IgD-negative memory B cell (primary cell): ENCODE measurements around the gene TBC1D20. TPM values are rescaled to one million over a fixed set of nuclear protein-coding genes. Genes with fewer than 3 reads are reported as not detected.

Source experiments
- H3K27ac Mint-ChIP-seq, 3 donors: one replicate each; pipeline ENCODE4 v1.8.0; 2020 to 2022; ENCODE audit warnings: mild to moderate bottlenecking in 3 of 3, mixed read lengths in 3 of 3, moderate library complexity in 1 of 3
- H3K27me3 Mint-ChIP-seq: one replicate; pipeline ENCODE4 v1.8.0; 2021; ENCODE audit warnings: mixed read lengths
- H3K36me3 Mint-ChIP-seq: one replicate; pipeline ENCODE4 v1.8.0; 2020; ENCODE audit warnings: mild to moderate bottlenecking, mixed read lengths
- H3K4me1 Mint-ChIP-seq, 3 donors: one replicate each; pipeline ENCODE4 v1.8.0; 2020 to 2022; ENCODE audit warnings: mixed read lengths in 3 of 3, mild to moderate bottlenecking in 1 of 3
- H3K4me3 Mint-ChIP-seq, 4 donors: one replicate each; pipeline ENCODE4 v1.8.0; 2020 to 2022; ENCODE audit warnings: mild to moderate bottlenecking in 4 of 4, mixed read lengths in 4 of 4, moderate library complexity in 3 of 4
- H3K9me3 Mint-ChIP-seq, 3 donors: one replicate each; pipeline ENCODE4 v1.8.0; 2020 to 2021; ENCODE audit warnings: mixed read lengths in 3 of 3, mild to moderate bottlenecking in 1 of 3
- polyA plus RNA-seq: library from polyadenylated mRNA; unstranded; fragments of 300-500 nt; fragmentation: Illumina TruSeq; gene quantifications from one replicate; pipeline ENCODE4 v1.2.3, GENCODE V29; 2021

Gene TBC1D20
- polyA plus RNA-seq, 1 donor from 2014 or later = 19.0 TPM

DNA sequence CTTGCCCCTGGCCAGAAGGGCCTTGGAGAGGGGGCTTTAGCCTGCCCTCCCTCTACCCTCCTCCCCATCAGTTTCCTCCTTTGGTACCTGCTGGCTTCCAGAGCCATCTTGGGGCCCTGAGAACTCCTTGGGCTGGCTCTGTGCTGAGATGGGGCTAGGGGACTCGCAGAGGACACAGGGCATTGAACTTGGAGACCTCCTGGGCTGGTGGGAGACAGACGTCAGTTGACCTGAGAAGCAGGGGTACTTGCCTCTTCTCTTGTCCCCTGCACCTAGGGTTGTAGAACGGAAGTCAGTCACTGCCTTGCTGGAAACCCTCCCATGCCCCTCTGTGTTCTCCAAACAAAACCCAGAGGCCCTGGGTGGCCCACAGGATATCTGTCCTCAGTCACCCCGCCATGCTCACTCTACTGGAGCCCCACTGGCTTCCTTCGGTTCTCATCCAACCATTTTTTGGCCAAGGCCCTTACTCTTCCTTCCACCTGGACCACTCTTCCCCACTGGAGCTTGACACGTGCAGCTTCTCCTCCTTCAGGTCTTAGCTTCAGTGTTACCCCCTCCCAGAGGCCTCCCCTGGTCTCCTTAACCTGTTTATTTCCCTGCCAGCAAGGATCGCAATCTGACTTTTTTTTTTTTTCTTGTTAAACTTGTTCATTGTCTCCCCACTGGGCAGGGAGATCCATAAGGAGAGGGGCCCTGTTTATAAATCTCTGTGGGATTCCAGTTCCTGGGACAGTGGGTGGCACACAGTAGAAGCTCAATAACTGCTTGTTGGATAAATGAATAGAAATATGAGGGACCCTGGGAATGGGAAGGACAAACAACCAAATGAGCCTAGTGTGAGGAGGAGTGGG, 53.3 kb downstream of the TBC1D20 start:
- peaks cover 38 to 47% (median 42%) of the 10 kb centered on the region in 3 donors for H3K4me1 Mint-ChIP-seq
- H3K4me3 Mint-ChIP-seq = peak overlapping the region; percentile 85 to 97 (median 91)
- peak overlapping the region; percentile 85 to 89 (median 87) for H3K27ac Mint-ChIP-seq
- H3K36me3 Mint-ChIP-seq = peaks cover 6% of the 10 kb centered on the region
- no peaks in the 10 kb centered on the region for H3K9me3 Mint-ChIP-seq
- no peaks in the 10 kb centered on the region for H3K27me3 Mint-ChIP-seq

DNA sequence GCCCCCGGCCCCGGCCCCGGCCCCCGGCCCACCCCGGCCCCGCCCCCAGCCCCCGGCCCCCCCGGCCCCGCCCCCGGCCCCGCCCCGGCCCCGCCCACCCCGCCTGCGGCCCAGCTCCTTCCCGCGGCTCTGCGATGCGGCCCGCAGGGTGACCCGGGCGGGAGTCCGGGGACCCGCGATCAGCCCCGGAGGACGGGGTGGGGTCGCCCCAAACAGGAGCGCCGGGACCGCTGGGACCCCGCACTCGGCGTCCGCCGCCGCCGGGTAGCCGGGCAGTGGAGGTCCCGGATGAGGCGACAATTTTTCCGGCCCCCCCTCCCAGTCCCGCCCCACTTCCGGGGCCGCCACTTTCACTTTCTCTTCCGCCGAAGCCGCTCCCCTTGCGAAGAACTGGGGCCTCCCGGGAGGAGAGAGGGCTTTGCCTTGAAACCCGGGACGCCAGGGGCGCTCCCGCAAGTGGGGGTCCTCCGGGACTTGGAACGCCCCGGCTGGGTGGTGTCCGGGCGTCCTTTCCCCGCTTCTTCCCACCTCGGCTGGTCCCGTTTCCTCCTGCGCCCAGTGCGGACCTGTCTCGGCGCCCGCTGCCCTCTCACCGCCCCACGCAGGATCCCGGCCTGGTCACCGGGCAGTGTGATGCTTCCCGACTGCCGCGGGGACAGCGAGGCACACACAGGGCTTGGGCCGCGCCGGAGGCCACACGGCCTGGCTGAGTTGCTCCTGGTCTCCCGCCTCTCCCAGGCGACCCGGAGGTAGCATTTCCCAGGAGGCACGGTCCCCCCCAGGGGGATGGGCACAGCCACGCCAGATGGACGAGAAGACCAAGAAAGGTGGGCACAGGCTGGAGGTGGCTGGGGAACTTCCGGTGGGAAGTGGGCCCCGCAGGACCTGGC, 54.1 kb downstream of the TBC1D20 start, which contains the start of gene RBCK1:
Gene RBCK1, plus strand, starts transcription at position 347 of the 890 bp plus-strand sequence. Its CDS starts 459 bp downstream, at position 806.
- Mint-ChIP-seq H3K27me3 (no peaks in the 10 kb centered on the region), H3K9me3 (peaks cover 0 to 3% (median 0%) of the 10 kb centered on the region in 3 donors), H3K4me1 (peaks cover 34 to 46% (median 38%) of the 10 kb centered on the region in 3 donors), H3K4me3 (peak within 1 kb of the TSS; percentile 91 to 98 (median 94)), H3K27ac (peak within 1 kb of the TSS; percentile 90 to 99 (median 94)), H3K36me3 (peaks cover 6% of the 10 kb centered on the region)

DNA sequence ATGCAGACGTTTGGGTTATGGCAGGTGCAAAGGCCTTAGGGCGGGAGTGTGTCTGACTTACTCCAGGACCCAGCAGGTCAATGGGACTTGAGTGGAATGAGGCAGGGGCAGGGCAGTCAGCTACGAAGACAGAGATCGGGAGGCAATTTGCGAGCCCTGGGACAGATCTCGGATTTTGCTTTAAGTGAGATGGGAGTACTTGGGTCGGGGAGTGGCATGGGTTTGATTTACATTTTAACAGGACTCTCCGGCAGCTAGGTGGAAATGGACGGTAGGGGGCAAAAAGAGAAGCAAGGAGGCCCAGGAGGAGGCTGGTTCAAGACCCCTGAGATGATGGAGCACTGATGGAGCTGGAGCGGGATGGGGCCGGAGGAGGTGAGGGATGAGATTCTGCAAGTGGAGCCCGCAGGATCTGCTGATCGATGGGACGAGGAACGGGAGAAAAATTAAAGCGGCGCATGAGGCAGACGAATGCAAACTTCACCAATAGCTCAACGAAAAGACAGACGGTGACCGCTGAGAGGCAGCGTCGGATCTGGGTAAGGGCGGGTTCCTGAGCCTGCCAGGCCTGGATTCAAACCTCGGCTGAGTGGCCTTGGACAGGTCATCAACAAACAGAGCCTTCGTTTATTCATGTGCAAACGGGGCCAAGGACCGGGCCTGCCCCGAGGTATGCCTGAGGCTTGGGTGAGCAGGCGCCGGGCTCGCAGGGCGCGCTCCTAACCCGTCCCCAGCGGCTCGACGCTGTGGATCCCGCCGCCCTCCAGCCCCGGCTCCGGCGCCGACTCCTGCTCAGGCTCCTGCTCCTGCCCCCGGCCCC, 55.0 kb downstream of the TBC1D20 start:
- no peaks in the 10 kb centered on the region for H3K27me3 Mint-ChIP-seq
- H3K36me3 Mint-ChIP-seq = peaks cover 6% of the 10 kb centered on the region
- peak overlapping the region; percentile 90 to 99 (median 94) for H3K27ac Mint-ChIP-seq
- peaks cover 31 to 51% (median 36%) of the 10 kb centered on the region in 3 donors for H3K4me1 Mint-ChIP-seq
- peak overlapping the region; percentile 91 to 98 (median 93) for H3K4me3 Mint-ChIP-seq
- H3K9me3 Mint-ChIP-seq = peaks cover 0 to 3% (median 0%) of the 10 kb centered on the region in 3 donors

DNA sequence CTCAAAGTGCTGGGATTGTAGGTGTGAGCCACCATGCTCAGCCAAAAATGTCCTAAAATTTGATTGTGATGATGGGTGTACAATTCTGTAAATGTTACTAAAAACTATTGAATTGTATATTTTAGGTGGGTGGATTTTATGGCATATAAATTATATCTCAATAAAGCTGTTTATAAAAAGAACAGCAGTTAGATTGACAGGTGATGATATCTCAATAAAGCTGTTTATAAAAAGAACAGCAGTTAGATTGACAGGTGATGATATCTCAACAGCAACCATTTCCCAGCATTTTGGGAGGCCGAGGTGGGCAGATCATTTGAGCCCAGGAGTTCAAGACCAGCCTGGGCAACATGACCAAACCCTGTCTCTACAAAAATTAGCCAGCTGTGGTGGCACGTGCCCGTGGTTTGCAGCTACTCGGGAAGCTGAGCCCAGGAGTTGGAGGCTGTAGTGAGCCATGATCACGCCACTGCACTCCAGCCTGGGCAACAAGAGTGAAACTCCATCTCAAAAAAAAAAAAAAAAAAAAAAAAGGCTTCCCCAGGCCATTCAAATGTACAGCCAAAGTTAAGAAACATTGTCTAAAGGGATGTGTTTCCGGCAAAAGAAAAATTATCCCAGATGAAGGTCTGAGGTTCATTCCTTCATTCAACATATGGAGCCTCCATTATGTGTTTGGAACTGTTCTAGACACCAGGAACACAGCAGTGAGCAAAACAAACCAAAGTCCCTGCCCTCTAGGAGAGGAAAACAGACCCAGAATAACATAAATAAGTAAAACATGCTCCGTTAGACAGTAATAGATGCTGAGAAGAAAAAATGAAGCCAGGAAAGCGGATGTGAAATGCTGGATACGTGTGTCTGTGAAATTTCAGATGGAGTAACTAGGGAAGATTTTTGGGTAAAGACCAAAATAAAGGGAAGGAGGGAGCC, 55.9 kb downstream of the TBC1D20 start:
- H3K9me3 Mint-ChIP-seq = peaks cover 0 to 3% (median 0%) of the 10 kb centered on the region in 3 donors
- peaks cover 1% of the 10 kb centered on the region for H3K36me3 Mint-ChIP-seq

DNA sequence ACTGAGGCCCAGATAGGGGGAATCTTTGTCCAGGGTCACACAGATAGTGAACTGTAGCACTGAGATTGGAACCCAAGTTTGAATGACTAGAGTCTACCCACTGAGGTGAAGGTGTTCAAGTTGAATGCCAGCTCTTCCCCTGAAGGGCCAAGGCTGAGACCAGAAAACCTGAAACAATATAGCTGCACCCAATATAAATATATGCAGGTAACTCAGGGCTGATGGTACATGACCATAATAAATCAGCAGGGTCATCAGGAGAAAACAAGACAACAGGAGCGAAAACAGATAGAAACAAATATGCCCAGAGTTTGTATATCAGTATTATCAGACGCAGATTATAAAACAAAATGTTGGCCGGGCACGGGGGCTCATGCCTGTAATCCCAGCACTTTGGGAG, 58.2 kb downstream of the TBC1D20 start:
- peaks cover 0 to 3% (median 0%) of the 10 kb centered on the region in 3 donors for H3K9me3 Mint-ChIP-seq
- peaks cover 1% of the 10 kb centered on the region for H3K36me3 Mint-ChIP-seq
- peak overlapping the region in 2 of 3 donors; percentile 40 to 47 for H3K27ac Mint-ChIP-seq
- peaks cover 18 to 32% (median 23%) of the 10 kb centered on the region in 3 donors for H3K4me1 Mint-ChIP-seq
- no peaks in the 10 kb centered on the region for H3K27me3 Mint-ChIP-seq
- peak overlapping the region in 1 of 4 donors; percentile 67 for H3K4me3 Mint-ChIP-seq

More for the DNA sequence above, 55.9 kb downstream of the TBC1D20 start:
- Mint-ChIP-seq H3K4me3 (peak overlapping the region; percentile 91 to 98 (median 93)), H3K27me3 (no peaks in the 10 kb centered on the region), H3K4me1 (peaks cover 35 to 51% (median 39%) of the 10 kb centered on the region in 3 donors), H3K27ac (peak overlapping the region; percentile 90 to 99 (median 94))

DNA sequence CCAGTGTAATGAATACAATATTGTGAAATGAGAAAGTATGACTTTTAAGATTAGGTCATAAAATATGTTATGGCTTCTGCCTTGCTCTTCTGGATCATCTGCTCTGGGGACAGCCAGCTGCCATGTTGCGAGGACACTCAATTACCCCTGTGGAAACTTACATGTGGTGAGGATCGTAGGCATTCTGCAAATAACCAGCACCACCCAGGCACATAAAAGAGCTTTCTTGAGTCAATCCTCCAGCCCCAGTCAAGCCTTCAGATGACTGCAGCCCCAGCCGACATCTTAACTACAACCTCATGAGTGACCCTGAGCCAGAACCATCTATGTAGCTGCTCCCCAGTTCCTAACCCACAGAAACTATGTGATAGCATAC, 58.8 kb downstream of the TBC1D20 start:
- Mint-ChIP-seq H3K27ac (peak overlapping the region in 1 of 3 donors; percentile 47), H3K9me3 (peaks cover 0 to 3% (median 0%) of the 10 kb centered on the region in 3 donors), H3K4me3 (peak overlapping the region in 2 of 4 donors; percentile 9 to 16), H3K4me1 (peaks cover 18 to 28% (median 21%) of the 10 kb centered on the region in 3 donors), H3K27me3 (no peaks in the 10 kb centered on the region), H3K36me3 (peaks cover 1% of the 10 kb centered on the region)

DNA sequence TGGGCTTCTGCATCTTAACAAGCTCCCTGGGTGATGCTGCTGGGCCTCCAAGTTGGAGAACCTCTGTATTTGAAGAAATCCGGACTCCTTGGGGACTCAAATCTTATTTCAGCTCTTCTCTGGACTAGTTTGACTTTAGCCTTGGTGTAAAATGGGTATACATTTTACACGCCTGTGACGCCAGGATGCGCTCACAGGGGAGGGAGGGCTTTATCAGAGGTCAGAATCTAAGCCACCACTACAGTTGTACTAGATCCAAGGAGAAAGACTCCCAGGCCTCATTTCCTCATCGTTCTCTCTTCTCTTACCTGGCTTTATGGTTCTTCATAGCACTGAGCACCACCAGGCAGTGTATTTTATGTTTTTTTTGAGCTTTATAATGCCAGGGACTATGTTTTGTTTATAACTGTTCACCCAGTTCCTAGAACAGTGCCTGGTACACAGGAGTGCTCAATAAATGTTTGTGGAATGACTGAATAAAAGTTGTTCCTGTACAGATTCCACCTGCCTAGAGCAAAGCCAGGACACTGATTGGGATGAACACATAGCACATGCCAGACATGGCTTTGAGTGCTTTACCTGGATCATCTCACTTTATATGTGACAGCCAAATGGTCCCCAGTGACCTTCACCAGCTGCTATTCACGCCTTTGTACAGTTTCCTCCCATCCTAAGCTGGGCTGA, 59.3 kb downstream of the TBC1D20 start:
- Mint-ChIP-seq H3K4me3 (peak overlapping the region in 1 of 4 donors; percentile 84), H3K36me3 (peaks cover 1% of the 10 kb centered on the region), H3K27ac (no peak overlapping the region), H3K9me3 (peaks cover 0 to 3% (median 0%) of the 10 kb centered on the region in 3 donors), H3K4me1 (peaks cover 18 to 28% (median 21%) of the 10 kb centered on the region in 3 donors), H3K27me3 (no peaks in the 10 kb centered on the region)

DNA sequence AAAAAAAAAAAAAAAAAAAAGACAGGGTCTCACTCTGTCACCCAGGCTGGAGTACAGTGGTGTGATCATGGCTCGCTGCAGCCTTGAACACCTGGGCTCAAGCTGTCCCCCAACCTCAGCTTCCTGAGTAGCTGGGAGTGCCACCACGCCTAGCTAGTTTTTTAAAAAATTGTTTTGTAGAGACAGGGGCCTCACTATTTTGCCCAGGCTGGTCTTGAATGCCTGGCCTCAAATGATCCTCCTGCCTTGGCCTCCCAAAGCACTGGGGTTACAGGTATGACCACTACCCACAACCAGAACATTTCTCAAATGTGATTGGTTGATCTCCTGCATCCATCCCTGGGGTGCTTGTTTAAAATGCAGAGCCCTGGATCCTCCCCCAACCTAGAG, 59.8 kb downstream of the TBC1D20 start:
- Mint-ChIP-seq H3K36me3 (peaks cover 1% of the 10 kb centered on the region), H3K9me3 (peaks cover 0 to 3% (median 0%) of the 10 kb centered on the region in 3 donors), H3K4me1 (peaks cover 18 to 28% (median 21%) of the 10 kb centered on the region in 3 donors), H3K27ac (no peak overlapping the region), H3K4me3 (no peak overlapping the region), H3K27me3 (no peaks in the 10 kb centered on the region)

DNA sequence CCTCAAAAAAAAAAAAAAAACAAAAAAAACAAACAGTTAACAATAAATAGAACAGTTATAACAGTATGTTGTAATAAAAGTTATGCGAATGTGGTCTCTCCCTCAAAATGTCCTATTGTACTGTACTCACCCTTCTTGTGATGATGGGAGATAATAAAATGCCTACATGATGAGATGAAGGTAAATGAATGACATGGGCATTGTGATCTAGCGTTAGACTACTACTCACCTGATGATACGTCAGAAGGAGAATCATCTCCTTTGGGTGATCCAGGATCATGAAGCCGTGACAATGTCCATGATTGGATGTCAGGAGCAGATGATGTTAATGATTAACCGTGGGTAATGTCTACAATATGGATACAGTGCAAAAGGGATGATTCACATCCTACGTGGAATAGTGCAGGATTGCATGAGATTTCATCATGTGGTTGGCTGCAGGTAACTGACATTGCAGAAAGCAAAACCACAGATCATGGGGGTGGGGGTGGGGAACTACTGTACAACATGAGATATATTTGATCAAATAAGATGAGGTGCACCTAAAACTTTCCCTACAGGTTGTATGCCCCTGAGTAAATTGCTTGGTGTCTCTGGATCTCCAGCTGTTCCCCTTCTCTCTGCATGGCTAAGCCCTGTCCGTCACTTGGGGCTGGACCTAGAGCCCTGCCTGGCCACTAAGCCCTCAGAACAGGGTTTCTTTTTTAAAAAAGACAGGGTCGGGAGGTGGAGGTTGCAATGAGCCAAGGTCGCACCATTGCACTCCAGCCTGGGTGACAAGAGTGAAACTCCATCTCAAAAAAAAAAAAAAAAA, 60.4 kb downstream of the TBC1D20 start:
- peaks cover 12 to 22% (median 16%) of the 10 kb centered on the region in 3 donors for H3K4me1 Mint-ChIP-seq
- no peak overlapping the region for H3K27ac Mint-ChIP-seq
- peak overlapping the region in 1 of 4 donors; percentile 60 for H3K4me3 Mint-ChIP-seq
- no peaks in the 10 kb centered on the region for H3K27me3 Mint-ChIP-seq
- peaks cover 1% of the 10 kb centered on the region for H3K36me3 Mint-ChIP-seq
- H3K9me3 Mint-ChIP-seq = peaks cover 0 to 3% (median 0%) of the 10 kb centered on the region in 3 donors

DNA sequence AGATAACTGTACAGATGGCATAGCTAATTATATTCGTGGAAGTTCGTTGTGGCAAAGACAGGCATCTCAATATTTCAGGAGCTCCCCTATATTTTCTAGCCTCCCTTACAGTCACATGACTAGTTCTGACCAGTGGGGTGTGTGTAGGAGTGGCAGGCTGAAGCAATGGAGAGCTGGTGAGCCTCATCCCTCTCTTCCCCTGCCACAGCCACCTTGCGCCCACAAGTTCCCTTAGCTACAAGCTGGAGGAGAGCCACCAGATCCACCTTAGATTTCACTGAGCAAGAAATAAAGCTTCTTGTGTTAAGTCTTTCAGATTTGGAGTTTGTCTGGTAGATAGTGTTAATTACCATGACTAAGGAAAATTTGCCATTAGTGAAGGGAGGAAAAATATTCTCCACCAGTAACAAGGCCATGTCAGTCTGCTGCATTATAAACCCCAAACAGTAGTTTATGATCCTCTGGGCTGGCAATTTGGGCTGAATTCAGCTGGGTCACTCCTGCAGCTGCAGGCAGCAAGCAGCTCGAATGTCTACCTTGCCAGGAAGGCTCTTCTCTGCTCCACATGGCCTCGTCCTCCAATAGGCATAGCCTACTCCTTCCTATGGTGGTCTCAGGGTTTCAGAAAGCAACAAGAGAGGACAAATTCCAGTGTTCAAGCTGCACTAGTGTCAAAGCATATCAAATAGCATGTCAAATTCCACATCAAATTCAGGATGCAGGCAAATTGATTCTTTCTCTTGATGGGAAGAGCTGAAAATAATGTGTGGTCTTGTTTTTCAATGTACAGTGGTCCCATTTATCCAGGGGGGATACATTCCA, 61.7 kb downstream of the TBC1D20 start:
- Mint-ChIP-seq H3K27me3 (no peaks in the 10 kb centered on the region), H3K27ac (no peak overlapping the region), H3K36me3 (peaks cover 1% of the 10 kb centered on the region), H3K9me3 (peaks cover 0 to 3% (median 0%) of the 10 kb centered on the region in 3 donors), H3K4me3 (no peak overlapping the region), H3K4me1 (peaks cover 9 to 18% (median 14%) of the 10 kb centered on the region in 3 donors)

DNA sequence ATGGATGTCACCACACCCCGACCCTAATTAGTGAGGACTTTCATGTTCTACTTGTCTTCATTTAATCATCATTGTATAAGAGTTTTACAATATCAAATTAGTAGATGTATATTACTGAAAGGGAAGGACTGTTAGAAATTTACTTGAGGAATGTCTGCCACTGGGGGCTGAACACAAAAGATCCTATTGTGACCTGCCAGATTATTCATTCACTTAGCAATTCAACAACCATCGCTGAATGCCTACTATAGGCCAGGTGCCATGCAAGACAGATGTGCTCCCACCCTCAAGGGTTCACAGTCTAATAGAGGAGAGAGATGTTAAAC, 62.2 kb downstream of the TBC1D20 start:
- no peak overlapping the region for H3K4me3 Mint-ChIP-seq
- peaks cover 1% of the 10 kb centered on the region for H3K36me3 Mint-ChIP-seq
- H3K27ac Mint-ChIP-seq = no peak overlapping the region
- no peaks in the 10 kb centered on the region for H3K27me3 Mint-ChIP-seq
- H3K4me1 Mint-ChIP-seq = peaks cover 9 to 16% (median 14%) of the 10 kb centered on the region in 3 donors
- peaks cover 0 to 3% (median 0%) of the 10 kb centered on the region in 3 donors for H3K9me3 Mint-ChIP-seq
